EH (cell line): ENCODE results near the gene UVRAG.
A peak's percentile ranks its signal among the peaks of the same experiment; 100 is the strongest.

Experiments used
- DNase-seq: peaks from one replicate; pipeline ENCODE4 v3.0.0-alpha.2; 2015; ENCODE audit warnings: low read depth

The UVRAG gene

DNA sequence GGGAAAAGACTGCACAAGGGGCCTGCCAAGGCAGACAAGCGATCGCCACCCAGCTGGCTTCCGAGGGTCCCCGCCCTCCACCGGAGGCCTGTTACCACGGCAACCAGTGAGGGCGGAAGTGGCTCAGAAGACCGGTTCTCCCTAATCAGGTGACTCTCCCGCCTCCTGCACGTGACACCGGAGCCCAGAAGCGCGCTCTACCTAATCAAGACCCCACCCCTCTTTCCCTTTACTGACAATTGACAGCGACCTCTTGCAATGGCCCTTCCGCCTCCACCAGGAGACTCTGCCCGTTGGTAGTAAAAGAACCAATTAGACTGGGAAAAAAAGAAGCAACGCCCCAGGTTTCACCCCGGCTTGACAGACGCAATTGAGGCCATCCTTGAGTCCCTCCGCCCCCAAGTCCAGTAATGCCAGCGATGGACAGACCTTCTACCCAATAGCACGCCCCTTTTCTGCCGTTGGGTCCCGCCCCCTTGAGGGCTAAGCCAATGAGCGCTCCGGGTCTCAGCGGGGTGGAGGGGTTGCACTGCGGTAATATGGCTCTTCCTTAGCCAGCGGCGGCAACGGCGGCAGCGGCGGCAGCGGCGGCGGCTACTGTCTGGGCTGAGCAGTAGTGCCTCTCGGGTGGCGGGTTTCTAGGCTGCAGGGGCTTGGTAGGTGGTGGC is at the start of gene UVRAG:
TSS of gene UVRAG (plus strand) at position 534 of the 668 bp plus-strand sequence. CDS start 198 bp downstream, outside the sequence.
- peak; percentile 100 for DNase-seq

- no peak for DNase-seq
Measured at GRCh38 chr11:75766443-75767227, 48.4 kb upstream of the UVRAG start.

GRCh38 chr11:75767228-75767572 is 47.8 kb upstream of the UVRAG start:
- DNase-seq = no peak

DNA sequence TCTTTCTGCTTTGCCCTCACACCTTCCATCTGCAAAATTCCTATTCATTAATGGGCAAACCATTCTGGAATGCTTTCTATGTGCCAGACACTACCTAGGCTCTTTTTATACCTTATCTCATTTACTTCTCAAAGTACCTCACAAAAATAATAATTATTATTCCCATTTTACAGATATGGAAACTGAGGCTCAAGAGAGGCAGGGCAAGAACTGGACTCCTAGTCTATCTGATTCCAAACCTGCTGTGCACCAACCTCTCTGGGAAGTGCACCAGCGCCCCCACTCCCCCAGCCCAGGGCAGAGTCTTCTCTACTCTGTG is 47.3 kb upstream of the UVRAG start:
- DNase-seq = no peak

DNA sequence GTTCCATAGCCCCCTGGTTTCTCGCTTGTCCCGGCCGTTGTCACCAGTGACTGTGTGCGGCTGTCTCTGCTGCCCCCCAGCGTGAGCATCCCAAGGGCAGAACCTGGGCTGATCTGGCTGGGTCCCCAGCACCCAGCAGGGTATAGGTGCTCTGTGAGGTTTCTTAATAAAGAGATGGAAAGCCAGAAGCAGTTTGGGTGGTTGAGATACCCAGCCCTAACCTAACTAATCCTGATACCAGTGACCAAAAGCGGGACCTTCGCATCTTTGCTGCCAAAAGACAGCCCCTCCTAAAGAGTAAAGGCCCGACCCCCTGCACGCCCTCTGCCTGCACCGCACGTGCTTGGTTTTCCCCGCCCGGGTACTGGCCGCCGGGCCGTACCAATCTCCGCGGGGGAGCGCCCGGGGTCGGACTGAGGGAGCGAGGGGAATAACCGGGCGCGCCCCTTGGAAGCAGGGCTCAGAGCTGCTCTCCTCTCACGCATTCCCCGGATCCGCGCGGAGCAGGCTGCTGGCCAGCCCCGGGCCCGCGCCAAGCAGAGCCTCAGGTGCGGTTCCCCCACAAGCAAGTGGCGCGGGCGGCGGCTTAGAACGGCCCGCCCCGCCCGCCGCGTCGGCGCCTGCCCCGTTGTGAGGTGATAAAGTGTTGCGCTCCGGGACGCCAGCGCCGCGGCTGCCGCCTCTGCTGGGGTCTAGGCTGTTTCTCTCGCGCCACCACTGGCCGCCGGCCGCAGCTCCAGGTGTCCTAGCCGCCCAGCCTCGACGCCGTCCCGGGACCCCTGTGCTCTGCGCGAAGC is 46.7 kb upstream of the UVRAG start, which contains the start of gene DGAT2:
TSS of gene DGAT2 (plus strand) at position 667 of the 797 bp plus-strand sequence. CDS start 214 bp downstream, outside the sequence.
- peak; percentile 58 for DNase-seq

- no peak for DNase-seq
Measured at GRCh38 chr11:75768909-75769771, 45.9 kb upstream of the UVRAG start.

GRCh38 chr11:75770102-75770501 is 44.9 kb upstream of the UVRAG start:
- DNase-seq = no peak

DNA sequence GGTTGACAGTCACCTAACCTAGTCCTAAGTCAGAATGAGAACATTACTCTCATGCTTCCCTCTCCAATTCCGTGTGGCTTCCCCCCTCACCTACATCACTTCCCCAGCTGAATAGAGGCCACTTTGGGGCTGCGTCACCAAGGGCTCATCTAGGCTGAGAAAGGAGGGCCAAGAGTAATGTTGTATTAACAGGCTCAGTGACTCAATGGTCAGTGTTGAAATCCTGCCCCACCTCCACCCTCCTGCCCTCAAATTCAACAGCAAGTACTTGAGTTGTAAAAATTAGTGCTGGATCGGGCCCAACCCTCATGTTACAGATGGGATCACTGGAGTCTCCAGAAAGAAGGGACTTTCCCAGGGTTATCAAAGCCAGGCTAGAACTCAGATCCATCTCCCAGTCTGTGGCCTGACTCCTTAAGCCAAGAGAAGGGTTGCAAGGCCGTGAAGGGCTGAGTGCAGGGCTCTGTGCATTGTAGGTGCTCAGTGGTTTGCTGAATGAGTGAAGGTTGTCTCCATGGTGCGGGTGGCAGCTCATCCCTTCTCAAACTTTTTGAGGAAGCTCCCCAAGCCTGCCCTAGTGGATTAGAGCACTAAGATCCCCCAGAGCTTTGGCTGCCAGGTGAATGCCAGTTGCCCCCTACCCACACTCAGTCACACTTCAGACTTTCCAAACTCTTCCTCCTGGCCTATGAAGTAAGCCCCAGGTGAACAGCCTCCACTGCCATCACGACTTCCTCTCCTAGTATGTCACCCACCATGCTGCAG is 43.2 kb upstream of the UVRAG start:
- DNase-seq = peak; percentile 72

- no peak for DNase-seq
Measured at GRCh38 chr11:75773595-75774353, 41.2 kb upstream of the UVRAG start.

- DNase-seq = no peak
Measured at GRCh38 chr11:75775056-75775455, 40.0 kb upstream of the UVRAG start.

GRCh38 chr11:75776546-75776945 is 38.5 kb upstream of the UVRAG start:
- DNase-seq = no peak

- peak; percentile 9 for DNase-seq
Measured at GRCh38 chr11:75777461-75778110, 37.4 kb upstream of the UVRAG start.

DNA sequence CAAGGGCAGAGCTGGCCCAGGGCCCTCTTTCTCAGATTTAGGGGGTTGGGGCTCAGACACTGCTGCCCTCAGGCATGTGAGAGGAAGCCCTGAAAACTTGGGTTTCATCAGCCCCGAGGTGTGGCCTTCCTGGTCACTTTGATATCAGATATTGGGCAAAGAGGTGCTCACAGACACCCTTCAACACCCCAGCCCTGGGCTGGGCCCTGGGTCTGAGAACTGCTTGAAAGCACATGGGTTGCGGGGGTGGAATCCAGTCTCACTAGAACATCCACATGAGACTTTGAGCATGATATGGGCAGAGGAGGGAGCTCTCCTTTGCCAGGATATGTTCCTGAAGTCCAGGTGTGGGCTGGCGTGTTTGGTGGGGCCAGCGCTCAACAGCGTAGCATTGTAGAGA is 36.0 kb upstream of the UVRAG start:
- no peak for DNase-seq

- no peak for DNase-seq
Measured at GRCh38 chr11:75779960-75780359, 35.0 kb upstream of the UVRAG start.

GRCh38 chr11:75780888-75781287 is 34.1 kb upstream of the UVRAG start:
- DNase-seq = no peak

DNA sequence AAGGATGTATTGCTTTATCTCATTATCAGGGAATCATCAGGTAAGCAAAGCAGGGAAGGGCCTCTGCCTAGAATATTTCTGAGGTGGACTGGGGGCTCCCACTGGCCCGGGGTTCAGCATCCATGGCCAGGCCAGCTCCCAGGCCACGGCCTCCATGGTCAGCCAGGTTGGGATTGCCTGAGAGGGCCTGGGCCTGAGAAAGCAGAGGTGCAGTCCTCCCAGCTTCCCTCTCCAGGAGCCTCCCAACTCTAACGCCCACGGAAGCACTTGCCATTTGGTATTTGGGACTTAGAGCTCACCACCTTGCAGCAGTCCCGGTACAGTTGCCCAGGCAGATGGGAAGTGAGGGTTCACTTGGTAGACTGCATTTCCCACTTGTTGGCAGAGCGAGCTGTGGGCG is 33.7 kb upstream of the UVRAG start:
- DNase-seq = no peak

DNA sequence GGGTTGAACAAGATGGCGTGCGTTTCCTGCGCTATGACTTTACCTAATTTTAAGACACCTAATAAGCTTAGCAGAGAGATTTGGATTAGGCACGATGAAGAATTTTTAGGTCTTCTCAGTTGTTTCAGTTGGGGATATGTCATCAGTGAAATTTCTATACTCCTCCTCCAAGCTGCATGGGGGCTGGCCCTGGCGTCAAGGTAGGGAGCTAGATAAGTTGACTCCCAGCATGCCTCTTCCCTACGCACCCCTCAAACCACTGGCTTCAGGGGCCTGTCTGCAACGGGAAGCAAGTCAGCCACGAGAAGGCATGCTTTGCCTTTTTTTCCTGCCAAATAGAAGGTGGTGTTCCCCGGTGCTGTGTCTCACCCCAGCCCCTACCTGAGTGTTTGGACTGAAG is 33.2 kb upstream of the UVRAG start:
- DNase-seq = no peak

DNA sequence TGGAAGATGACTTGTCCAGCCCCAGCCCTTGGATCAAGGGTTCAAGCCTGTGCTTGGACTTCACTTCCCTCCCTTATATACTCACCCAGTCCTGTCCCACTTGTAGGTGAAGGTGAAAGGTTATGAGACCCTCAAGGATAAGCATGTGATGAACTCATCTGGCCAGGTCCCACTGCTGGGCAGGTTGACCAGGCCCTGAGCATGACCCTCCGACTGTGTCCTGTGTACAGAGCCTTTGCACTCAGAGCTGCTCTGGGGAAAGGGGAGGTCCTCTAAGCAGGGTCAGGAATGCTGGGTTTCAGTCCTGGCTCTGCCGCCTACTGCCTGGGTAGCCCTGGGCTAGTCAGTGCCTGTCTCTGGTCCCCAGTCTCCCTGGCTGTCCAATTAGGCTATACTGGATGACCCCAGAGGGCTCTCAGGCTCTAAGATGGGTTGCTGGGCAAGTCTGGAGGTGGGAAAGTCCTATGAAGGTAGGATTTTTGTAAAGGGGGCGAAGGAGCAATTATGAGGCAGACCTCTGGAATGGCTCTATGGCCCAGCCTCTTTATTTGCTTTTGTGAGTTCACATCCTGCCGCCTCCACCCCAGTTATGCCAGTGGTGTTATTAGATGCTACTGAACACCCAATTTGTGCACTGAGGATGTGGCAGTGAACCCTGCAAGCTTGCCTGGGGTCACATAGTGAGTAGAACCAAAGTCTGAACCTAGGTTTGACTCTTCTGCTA is 32.3 kb upstream of the UVRAG start:
- DNase-seq = peak; percentile 18

GRCh38 chr11:75783416-75784084 is 31.5 kb upstream of the UVRAG start:
- no peak for DNase-seq
